Measurements from ENCODE around the gene SLC15A3. TPM values are rescaled to one million over a fixed set of nuclear protein-coding genes. Genes with fewer than 3 reads are reported as not detected.

Gene SLC15A3
- total RNA-seq, 1 donor from 2014 or later = 3.5 TPM

GRCh38 chr11:60908803-60909202 lies 43.2 kb downstream of the SLC15A3 start:
- peaks cover 37% of the 10 kb centered on the region for H3K4me1 Mint-ChIP-seq (ENCODE audit: unreplicated experiment)
- H3K27ac Mint-ChIP-seq = no peak overlapping the region
- TF ChIP-seq CTCF (conservative IDR thresholded peaks at IDR 0.05) = no peak
- no peaks in the 10 kb centered on the region for H3K36me3 Mint-ChIP-seq
- H3K4me3 Mint-ChIP-seq = no peak overlapping the region
- H3K9me3 Mint-ChIP-seq = no peaks in the 10 kb centered on the region
- peaks cover 33% of the 10 kb centered on the region for H3K27me3 Mint-ChIP-seq
- DNase-seq (ENCODE audit: extremely low spot score, unreplicated experiment) = no peak

- Mint-ChIP-seq H3K9me3 (no peaks in the 10 kb centered on the region), H3K4me1 (ENCODE audit: unreplicated experiment) (peaks cover 20% of the 10 kb centered on the region), H3K36me3 (no peaks in the 10 kb centered on the region), H3K27ac (peak within 1 kb of the TSS; percentile 91), H3K27me3 (peaks cover 33% of the 10 kb centered on the region), H3K4me3 (peak within 1 kb of the TSS; percentile 93)
- DNase-seq (ENCODE audit: extremely low spot score, unreplicated experiment) = peak; percentile 97
- TF ChIP-seq CTCF (conservative IDR thresholded peaks at IDR 0.05) = no peak
Measured at GRCh38 chr11:60906132-60906972, 45.6 kb downstream of the SLC15A3 start, which contains the start of gene PRPF19. Gene PRPF19 (minus strand): TSS chr11:60906585. CDS start chr11:60906382, 203 bp downstream.

GRCh38 chr11:60905551-60906113 lies 46.3 kb downstream of the SLC15A3 start:
- Mint-ChIP-seq H3K27me3 (peaks cover 28% of the 10 kb centered on the region), H3K9me3 (no peaks in the 10 kb centered on the region), H3K27ac (peak overlapping the region; percentile 91), H3K4me1 (ENCODE audit: unreplicated experiment) (peaks cover 20% of the 10 kb centered on the region), H3K36me3 (no peaks in the 10 kb centered on the region), H3K4me3 (peak overlapping the region; percentile 93)
- TF ChIP-seq CTCF (conservative IDR thresholded peaks at IDR 0.05) = no peak
- no peak for DNase-seq (ENCODE audit: extremely low spot score, unreplicated experiment)

- TF ChIP-seq CTCF (conservative IDR thresholded peaks at IDR 0.05) = no peak
- H3K36me3 Mint-ChIP-seq = no peaks in the 10 kb centered on the region
- peak overlapping the region; percentile 93 for H3K4me3 Mint-ChIP-seq
- H3K27ac Mint-ChIP-seq = peak overlapping the region; percentile 91
- peaks cover 20% of the 10 kb centered on the region for H3K4me1 Mint-ChIP-seq (ENCODE audit: unreplicated experiment)
- H3K9me3 Mint-ChIP-seq = no peaks in the 10 kb centered on the region
- H3K27me3 Mint-ChIP-seq = peaks cover 25% of the 10 kb centered on the region
- DNase-seq (ENCODE audit: extremely low spot score, unreplicated experiment) = no peak
Measured at GRCh38 chr11:60905047-60905446, 46.9 kb downstream of the SLC15A3 start.

- TF ChIP-seq CTCF (conservative IDR thresholded peaks at IDR 0.05) = no peak
- Mint-ChIP-seq H3K36me3 (peaks cover 3% of the 10 kb centered on the region), H3K4me1 (ENCODE audit: unreplicated experiment) (peaks cover 20% of the 10 kb centered on the region), H3K27me3 (peaks cover under 1% of the 10 kb centered on the region), H3K9me3 (no peaks in the 10 kb centered on the region), H3K4me3 (peak overlapping the region; percentile 22), H3K27ac (no peak overlapping the region)
- no peak for DNase-seq (ENCODE audit: extremely low spot score, unreplicated experiment)
Measured at GRCh38 chr11:60902625-60903024, 49.4 kb downstream of the SLC15A3 start.

Measured in type B pancreatic cell (in vitro differentiated cells).